Activated T-cell treated with anti-CD3 and anti-CD28 coated beads, Interleukin-2, amount 50 U/mL, for 72 hours (primary cell): ENCODE data around the gene CERK. TPM values are rescaled to one million over a fixed set of nuclear protein-coding genes. Genes with fewer than 3 reads are reported as not detected.

ENCODE experiments used
- ATAC-seq, 2 donors: fragments of 150-1000 bp; cut with Tn5 transposase; replicated peaks in 1 of 2; 2 replicates each; pipeline ENCODE4 v1.10.0; 2021; ENCODE audit warnings: moderate library complexity in 2 of 2, mild to moderate bottlenecking in 1 of 2
- DNase-seq, 2 donors: peaks; one replicate each; pipeline ENCODE4 v3.0.0; 2021 to 2022; ENCODE audit warnings: mixed read lengths in 1 of 2
- H3K27ac Mint-ChIP-seq: one replicate; pipeline ENCODE4 v1.8.0; 2022; ENCODE audit warnings: mild to moderate bottlenecking, moderate library complexity, mixed read lengths
- H3K27me3 Mint-ChIP-seq: one replicate; pipeline ENCODE4 v1.8.0; 2022; ENCODE audit warnings: low read depth, mixed read lengths
- H3K36me3 Mint-ChIP-seq, 2 donors: one replicate each; pipeline ENCODE4 v1.8.0; 2022; ENCODE audit warnings: mixed read lengths in 2 of 2, mild to moderate bottlenecking in 1 of 2; ENCODE audit not compliant: insufficient read depth in 2 of 2
- H3K4me1 Mint-ChIP-seq: one replicate; pipeline ENCODE4 v1.8.0; 2022; ENCODE audit warnings: low read depth, mixed read lengths
- H3K4me3 Mint-ChIP-seq, 2 donors: one replicate each; pipeline ENCODE4 v1.8.0; 2022; ENCODE audit warnings: mild to moderate bottlenecking in 2 of 2, mixed read lengths in 2 of 2, moderate library complexity in 2 of 2
- H3K9me3 Mint-ChIP-seq, 2 donors: one replicate each; pipeline ENCODE4 v1.8.0; 2022; ENCODE audit warnings: mixed read lengths in 2 of 2
- total RNA-seq, 2 donors: library from RNA; stranded (reverse); gene quantifications; one replicate each; pipeline ENCODE4 v1.2.3, GENCODE V29; 2022

The CERK gene
- total RNA-seq, 2 donors from 2014 or later, result 38.6 to 53.1 TPM

- DNase-seq (peak in 1 of 2 donors; percentile 40), ATAC-seq (peak; percentile 28 to 47)
- H3K27me3 Mint-ChIP-seq, result no peaks in the 10 kb centered on the region
- H3K36me3 Mint-ChIP-seq, result no peaks in the 10 kb centered on the region
- no peaks in the 10 kb centered on the region for H3K9me3 Mint-ChIP-seq
- peaks cover 74% of the 10 kb centered on the region for H3K4me1 Mint-ChIP-seq
- H3K27ac Mint-ChIP-seq, result peak overlapping the region; percentile 95
- H3K4me3 Mint-ChIP-seq, result peak overlapping the region; percentile 60 to 71
Measured at GRCh38 chr22:46774253-46774979, 36.4 kb upstream of the CERK start.

GRCh38 chr22:46773076-46773475, 35.0 kb upstream of the CERK start:
- no peak for DNase-seq
- peaks cover 73% of the 10 kb centered on the region for H3K4me1 Mint-ChIP-seq
- no peaks in the 10 kb centered on the region for H3K9me3 Mint-ChIP-seq
- H3K4me3 Mint-ChIP-seq, result peak overlapping the region; percentile 54 to 71
- H3K27ac Mint-ChIP-seq, result peak overlapping the region; percentile 78
- no peaks in the 10 kb centered on the region for H3K27me3 Mint-ChIP-seq
- no peak for ATAC-seq
- no peaks in the 10 kb centered on the region for H3K36me3 Mint-ChIP-seq

GRCh38 chr22:46770726-46771125, 32.7 kb upstream of the CERK start:
- no peaks in the 10 kb centered on the region for H3K9me3 Mint-ChIP-seq
- peak overlapping the region; percentile 93 for H3K27ac Mint-ChIP-seq
- ATAC-seq (no peak), DNase-seq (no peak)
- H3K36me3 Mint-ChIP-seq, result peaks cover 0 to 2% of the 10 kb centered on the region in 2 donors
- H3K4me3 Mint-ChIP-seq, result peak overlapping the region; percentile 49 to 76
- H3K27me3 Mint-ChIP-seq, result no peaks in the 10 kb centered on the region
- peaks cover 66% of the 10 kb centered on the region for H3K4me1 Mint-ChIP-seq

- Mint-ChIP-seq H3K27me3 (no peaks in the 10 kb centered on the region), H3K4me1 (peaks cover 66% of the 10 kb centered on the region), H3K36me3 (peaks cover 0 to 2% of the 10 kb centered on the region in 2 donors), H3K4me3 (peak overlapping the region in 1 of 2 donors; percentile 76), H3K27ac (peak overlapping the region; percentile 93), H3K9me3 (no peaks in the 10 kb centered on the region)
- no peak for DNase-seq
- ATAC-seq, result no peak
Measured at GRCh38 chr22:46770151-46770641, 32.1 kb upstream of the CERK start.

GRCh38 chr22:46769706-46770105, 31.7 kb upstream of the CERK start:
- Mint-ChIP-seq H3K4me3 (peak overlapping the region in 1 of 2 donors; percentile 0), H3K9me3 (no peaks in the 10 kb centered on the region), H3K27me3 (no peaks in the 10 kb centered on the region), H3K4me1 (peaks cover 66% of the 10 kb centered on the region), H3K27ac (peak overlapping the region; percentile 74), H3K36me3 (peaks cover 0 to 2% of the 10 kb centered on the region in 2 donors)
- ATAC-seq, result no peak
- no peak for DNase-seq

DNA sequence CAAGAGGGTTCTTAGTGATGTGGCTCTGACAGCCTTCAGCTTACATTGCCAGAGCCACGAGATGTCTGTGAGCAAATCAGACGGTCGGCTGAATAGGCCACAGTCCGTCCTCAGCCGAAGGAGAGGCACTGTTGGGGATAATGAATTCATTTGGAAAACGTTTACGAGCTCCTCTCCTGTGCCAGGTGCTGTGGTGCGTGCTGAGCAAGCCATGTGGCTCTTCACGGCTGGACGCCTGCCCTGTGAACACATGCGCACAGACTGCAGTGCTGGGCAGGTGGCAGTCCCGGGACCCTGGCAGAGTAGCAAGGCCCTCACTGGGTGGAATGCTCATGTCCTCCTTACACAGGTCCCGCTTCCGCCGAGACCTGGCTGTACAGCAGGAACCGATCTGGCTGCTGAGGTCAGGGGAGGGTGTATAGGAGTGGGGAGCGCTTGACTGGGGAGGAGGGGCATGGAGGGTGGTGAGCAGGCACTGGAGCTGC, 31.2 kb upstream of the CERK start:
- no peak overlapping the region for H3K4me3 Mint-ChIP-seq
- DNase-seq (no peak), ATAC-seq (no peak)
- H3K9me3 Mint-ChIP-seq, result no peaks in the 10 kb centered on the region
- H3K27me3 Mint-ChIP-seq, result no peaks in the 10 kb centered on the region
- H3K36me3 Mint-ChIP-seq, result peaks cover 0 to 5% of the 10 kb centered on the region in 2 donors
- H3K4me1 Mint-ChIP-seq, result peaks cover 66% of the 10 kb centered on the region
- H3K27ac Mint-ChIP-seq, result peak overlapping the region; percentile 74

DNA sequence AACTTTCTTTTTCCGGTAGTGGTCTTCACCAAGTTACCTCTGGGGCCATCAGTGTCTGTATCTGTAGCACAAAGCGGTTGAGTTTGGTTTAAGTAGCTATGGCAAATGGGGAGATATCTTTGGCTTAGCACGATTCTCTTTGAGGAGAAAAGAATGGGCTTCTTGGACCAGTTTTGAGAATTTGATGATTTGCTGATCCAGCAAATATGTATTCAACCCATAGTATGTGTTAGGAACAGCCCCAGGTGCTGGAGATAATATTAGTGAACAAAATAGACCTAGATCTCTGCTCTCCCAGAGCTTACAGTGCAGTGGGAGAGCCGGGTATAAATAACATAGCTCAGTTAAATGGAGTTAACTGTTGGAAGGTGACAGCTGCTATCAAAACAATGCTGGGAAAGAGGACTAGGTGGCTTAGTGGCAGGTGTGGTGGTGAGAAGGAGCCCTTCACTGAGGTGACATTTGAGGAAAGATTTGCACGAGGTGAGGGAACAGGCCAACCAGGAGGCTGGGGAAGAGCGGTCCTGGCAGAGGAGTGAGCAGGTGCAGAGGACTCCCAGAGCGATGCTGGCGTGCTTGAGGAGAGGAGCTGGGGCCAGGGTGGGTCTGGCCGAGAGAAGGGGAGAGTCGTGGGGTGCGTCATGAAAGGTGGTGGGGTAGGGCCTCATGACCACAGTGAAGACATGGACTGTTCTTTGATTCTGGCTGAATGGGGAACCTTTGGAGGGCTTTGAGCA, 29.4 kb upstream of the CERK start:
- Mint-ChIP-seq H3K27ac (peak overlapping the region; percentile 13), H3K27me3 (no peaks in the 10 kb centered on the region), H3K4me3 (no peak overlapping the region), H3K36me3 (peaks cover 0 to 7% of the 10 kb centered on the region in 2 donors), H3K4me1 (peaks cover 55% of the 10 kb centered on the region), H3K9me3 (no peaks in the 10 kb centered on the region)
- ATAC-seq, result no peak
- no peak for DNase-seq

DNA sequence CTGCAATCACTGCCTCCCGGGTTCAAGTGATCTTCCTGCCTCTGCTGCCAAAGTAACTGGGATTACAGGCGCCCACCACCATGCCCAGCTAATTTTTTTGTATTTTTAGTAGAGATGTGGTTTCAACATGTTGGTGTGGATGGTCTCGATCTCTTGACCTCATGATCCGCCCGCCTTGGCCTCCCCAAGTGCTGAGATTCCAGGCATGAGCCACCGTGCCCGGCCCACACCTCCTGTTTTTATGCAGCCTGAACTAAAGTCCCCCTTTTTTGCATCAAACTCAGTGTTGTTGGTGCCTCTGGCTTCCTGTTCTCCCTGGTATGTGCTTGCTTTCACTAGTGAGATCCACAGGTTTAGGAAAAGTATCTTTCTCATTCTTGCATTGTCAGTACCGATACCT, 28.6 kb upstream of the CERK start:
- Mint-ChIP-seq H3K27me3 (no peaks in the 10 kb centered on the region), H3K36me3 (peaks cover 0 to 7% of the 10 kb centered on the region in 2 donors), H3K4me3 (no peak overlapping the region), H3K4me1 (peaks cover 62% of the 10 kb centered on the region), H3K27ac (peak overlapping the region; percentile 9), H3K9me3 (no peaks in the 10 kb centered on the region)
- ATAC-seq (no peak), DNase-seq (no peak)

DNA sequence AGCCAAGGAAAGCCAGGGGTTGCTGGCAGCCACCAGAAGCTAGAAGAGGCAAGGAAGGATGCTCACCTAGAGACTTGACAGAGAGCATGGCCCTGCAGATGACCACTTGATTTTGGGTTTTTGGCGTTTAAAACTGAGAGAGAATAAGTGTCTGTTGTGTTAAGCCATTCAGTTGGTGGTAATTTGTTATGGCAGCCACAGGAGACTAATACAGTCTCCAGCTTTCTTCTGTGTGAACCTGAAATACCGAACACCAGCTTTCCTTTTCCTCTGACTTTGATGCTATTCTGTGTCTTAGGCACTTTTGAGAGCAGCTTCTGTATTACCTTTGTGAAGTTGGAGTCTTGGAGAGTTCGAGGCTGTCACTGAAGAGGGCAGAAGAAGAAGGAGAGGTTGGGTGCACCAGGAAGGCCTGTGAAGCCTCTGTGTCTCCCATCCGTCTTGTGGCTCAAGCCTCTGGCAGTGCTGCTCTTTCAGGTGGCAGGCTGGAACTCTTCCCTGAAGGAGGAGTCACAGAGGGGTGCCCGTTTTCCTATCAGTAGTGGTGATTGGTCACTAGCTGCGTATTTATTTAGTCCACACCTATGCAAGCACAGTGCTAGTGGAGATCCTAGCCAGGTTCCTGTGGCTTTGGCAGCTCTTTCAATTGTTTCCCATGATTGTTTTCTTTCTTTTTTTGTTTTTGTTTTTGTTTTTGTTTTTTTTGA, 26.9 kb upstream of the CERK start:
- peaks cover 0 to 7% of the 10 kb centered on the region in 2 donors for H3K36me3 Mint-ChIP-seq
- no peaks in the 10 kb centered on the region for H3K27me3 Mint-ChIP-seq
- H3K4me1 Mint-ChIP-seq, result peaks cover 55% of the 10 kb centered on the region
- peak overlapping the region; percentile 95 for H3K27ac Mint-ChIP-seq
- H3K4me3 Mint-ChIP-seq, result peak overlapping the region in 1 of 2 donors; percentile 100
- ATAC-seq, result no peak
- H3K9me3 Mint-ChIP-seq, result no peaks in the 10 kb centered on the region
- DNase-seq, result no peak

GRCh38 chr22:46764140-46764680, 26.2 kb upstream of the CERK start:
- Mint-ChIP-seq H3K9me3 (no peaks in the 10 kb centered on the region), H3K4me1 (peaks cover 55% of the 10 kb centered on the region), H3K27ac (peak overlapping the region; percentile 95), H3K27me3 (no peaks in the 10 kb centered on the region), H3K4me3 (peak overlapping the region; percentile 99 to 100), H3K36me3 (peaks cover 0 to 7% of the 10 kb centered on the region in 2 donors)
- ATAC-seq (no peak), DNase-seq (no peak)

GRCh38 chr22:46763051-46763705, 25.1 kb upstream of the CERK start:
- H3K4me1 Mint-ChIP-seq, result peaks cover 62% of the 10 kb centered on the region
- no peaks in the 10 kb centered on the region for H3K27me3 Mint-ChIP-seq
- ATAC-seq (peak; percentile 20 to 32), DNase-seq (peak; percentile 31 to 41)
- H3K36me3 Mint-ChIP-seq, result peaks cover 0 to 7% of the 10 kb centered on the region in 2 donors
- H3K27ac Mint-ChIP-seq, result peak overlapping the region; percentile 99
- peak overlapping the region; percentile 99 to 100 for H3K4me3 Mint-ChIP-seq
- no peaks in the 10 kb centered on the region for H3K9me3 Mint-ChIP-seq
